22Rv1 (cell line): ENCODE results near the gene GGCX.

Source experiments
- ZFX ChIP-seq: fragments of 450-650 bp; IDR thresholded peaks from 2 replicates; pipeline ENCODE4 v1.6.1; 2017; ENCODE audit warnings: antibody characterized with exemption, borderline replicate concordance
- TF ChIP-seq, protein P1 (sequence below): fragments of 450-650 bp; IDR thresholded peaks from 2 replicates; pipeline ENCODE4 v1.5.1; 2017; ENCODE audit warnings: mild to moderate bottlenecking

DNA sequence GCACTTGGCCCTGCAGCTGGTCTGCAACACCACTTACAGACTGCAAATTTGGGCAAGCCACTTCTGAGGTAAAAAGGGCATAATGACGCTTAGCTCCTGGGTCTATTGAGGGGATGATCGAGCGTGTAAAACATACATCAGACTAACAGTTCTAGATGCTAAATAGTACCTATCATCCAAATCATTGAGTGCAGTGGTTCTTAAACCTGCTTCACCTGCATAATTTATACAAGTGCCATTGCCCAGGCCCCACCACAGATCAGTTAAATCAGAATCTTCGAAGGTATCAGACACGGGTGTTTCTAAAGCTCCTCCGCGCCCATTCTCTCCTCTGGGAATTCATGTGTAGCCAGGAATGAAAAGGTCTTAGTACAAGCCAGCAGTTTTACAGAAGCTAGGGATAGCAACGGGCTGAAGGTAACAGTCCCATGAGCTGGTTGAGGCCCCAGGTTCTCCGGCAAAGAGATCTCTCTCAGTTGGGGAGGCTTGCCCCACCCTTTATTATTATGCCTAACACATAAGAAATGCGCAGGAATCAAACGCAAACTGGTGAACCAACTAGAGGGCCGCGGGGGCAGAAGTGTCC, 33.5 kb upstream of the GGCX start:
- TF ChIP-seq, protein P1, sequence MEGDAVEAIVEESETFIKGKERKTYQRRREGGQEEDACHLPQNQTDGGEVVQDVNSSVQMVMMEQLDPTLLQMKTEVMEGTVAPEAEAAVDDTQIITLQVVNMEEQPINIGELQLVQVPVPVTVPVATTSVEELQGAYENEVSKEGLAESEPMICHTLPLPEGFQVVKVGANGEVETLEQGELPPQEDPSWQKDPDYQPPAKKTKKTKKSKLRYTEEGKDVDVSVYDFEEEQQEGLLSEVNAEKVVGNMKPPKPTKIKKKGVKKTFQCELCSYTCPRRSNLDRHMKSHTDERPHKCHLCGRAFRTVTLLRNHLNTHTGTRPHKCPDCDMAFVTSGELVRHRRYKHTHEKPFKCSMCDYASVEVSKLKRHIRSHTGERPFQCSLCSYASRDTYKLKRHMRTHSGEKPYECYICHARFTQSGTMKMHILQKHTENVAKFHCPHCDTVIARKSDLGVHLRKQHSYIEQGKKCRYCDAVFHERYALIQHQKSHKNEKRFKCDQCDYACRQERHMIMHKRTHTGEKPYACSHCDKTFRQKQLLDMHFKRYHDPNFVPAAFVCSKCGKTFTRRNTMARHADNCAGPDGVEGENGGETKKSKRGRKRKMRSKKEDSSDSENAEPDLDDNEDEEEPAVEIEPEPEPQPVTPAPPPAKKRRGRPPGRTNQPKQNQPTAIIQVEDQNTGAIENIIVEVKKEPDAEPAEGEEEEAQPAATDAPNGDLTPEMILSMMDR = no peak
- TF ChIP-seq ZFX = no peak
